Bronchial epithelial cell (primary cell): ENCODE measurements around the gene ITPR2. TPM values are rescaled to one million over a fixed set of nuclear protein-coding genes. Genes with fewer than 3 reads are reported as not detected.

Source experiments
- DNase-seq: peaks from one replicate; pipeline ENCODE4 v3.0.0-alpha.2; 2010; ENCODE audit warnings: low read depth
- FAIRE-seq: peaks from 2 replicates; lab custom pipeline; 2011; peaks lifted over from hg19 to GRCh38; lab: Jason Lieb, UNC
- H3K27me3 ChIP-seq: 2 replicates; pipeline ENCODE4 v1.5.1; 2011; ENCODE audit warnings: low read length; ENCODE audit not compliant: control insufficient read depth, insufficient read depth
- H3K36me3 ChIP-seq: 2 replicates; pipeline ENCODE4 v1.5.1; 2011; ENCODE audit warnings: low read length; ENCODE audit not compliant: control insufficient read depth, insufficient read depth
- H3K4me3 ChIP-seq: 2 replicates; pipeline ENCODE4 v1.5.1; 2011; ENCODE audit warnings: mild to moderate bottlenecking, low read depth, low read length, control low read depth
- total RNA-seq: library from RNA; depleted of rRNA; stranded (reverse); fragments of >200 nt; gene quantifications from 2 replicates; pipeline ENCODE4 v1.2.1, GENCODE V29; 2014
- TF ChIP-seq, protein P1 (sequence below): IDR thresholded peaks from 2 replicates; pipeline ENCODE4 v1.5.1; 2011; ENCODE audit warnings: mild to moderate bottlenecking, moderate library complexity, low read length, control low read depth, inconsistent platforms; ENCODE audit not compliant: insufficient read depth, severe bottlenecking

The ITPR2 gene
- total RNA-seq, 1 donor from 2014 or later = 5.8 TPM

DNA sequence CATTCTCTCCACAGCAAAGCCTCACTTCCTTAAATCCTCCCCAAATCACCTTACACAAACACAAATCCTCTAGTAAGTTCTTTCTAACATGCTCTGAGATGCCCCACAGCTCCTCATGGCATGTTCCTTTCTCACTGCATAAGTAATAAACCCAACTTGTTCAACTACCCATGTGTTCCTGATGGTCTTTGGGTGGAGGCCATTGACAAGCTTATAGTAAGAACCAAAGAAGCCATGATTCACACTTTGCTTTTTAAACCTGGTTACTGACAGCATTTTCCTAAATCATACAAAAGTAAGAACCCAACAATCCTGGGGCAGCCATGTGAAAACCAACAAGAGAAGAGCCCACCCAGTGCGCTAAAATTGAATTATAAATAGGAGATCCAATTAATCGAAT lies 138.6 kb downstream of the ITPR2 start:
- H3K27me3 ChIP-seq = no peaks in the 10 kb centered on the region
- TF ChIP-seq, protein P1, sequence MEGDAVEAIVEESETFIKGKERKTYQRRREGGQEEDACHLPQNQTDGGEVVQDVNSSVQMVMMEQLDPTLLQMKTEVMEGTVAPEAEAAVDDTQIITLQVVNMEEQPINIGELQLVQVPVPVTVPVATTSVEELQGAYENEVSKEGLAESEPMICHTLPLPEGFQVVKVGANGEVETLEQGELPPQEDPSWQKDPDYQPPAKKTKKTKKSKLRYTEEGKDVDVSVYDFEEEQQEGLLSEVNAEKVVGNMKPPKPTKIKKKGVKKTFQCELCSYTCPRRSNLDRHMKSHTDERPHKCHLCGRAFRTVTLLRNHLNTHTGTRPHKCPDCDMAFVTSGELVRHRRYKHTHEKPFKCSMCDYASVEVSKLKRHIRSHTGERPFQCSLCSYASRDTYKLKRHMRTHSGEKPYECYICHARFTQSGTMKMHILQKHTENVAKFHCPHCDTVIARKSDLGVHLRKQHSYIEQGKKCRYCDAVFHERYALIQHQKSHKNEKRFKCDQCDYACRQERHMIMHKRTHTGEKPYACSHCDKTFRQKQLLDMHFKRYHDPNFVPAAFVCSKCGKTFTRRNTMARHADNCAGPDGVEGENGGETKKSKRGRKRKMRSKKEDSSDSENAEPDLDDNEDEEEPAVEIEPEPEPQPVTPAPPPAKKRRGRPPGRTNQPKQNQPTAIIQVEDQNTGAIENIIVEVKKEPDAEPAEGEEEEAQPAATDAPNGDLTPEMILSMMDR = no peak
- no peak for DNase-seq
- no peak overlapping the region for H3K4me3 ChIP-seq
- H3K36me3 ChIP-seq = no peaks in the 10 kb centered on the region
- no peak for FAIRE-seq

DNA sequence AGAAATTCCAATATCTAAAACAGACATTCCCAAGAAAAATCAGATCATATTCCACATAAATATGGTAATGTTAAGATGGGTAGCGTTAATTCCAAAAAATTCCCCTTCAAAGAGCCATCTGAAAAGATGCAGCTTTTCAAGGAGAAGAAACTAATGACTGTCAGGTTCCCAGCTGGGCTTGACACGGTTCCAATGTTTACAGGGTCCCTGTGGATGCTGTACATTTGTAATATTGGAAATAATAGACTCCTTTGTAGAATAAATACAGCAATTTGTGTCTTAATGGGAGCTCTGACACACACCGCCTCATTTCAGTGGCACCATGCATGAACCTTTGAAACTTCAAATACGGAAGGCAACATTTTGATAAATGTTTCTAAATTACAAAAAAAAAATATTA lies 140.6 kb downstream of the ITPR2 start:
- no peak overlapping the region for H3K4me3 ChIP-seq
- TF ChIP-seq, protein P1 = no peak
- no peaks in the 10 kb centered on the region for H3K27me3 ChIP-seq
- DNase-seq = no peak
- no peak for FAIRE-seq
- no peaks in the 10 kb centered on the region for H3K36me3 ChIP-seq

DNA sequence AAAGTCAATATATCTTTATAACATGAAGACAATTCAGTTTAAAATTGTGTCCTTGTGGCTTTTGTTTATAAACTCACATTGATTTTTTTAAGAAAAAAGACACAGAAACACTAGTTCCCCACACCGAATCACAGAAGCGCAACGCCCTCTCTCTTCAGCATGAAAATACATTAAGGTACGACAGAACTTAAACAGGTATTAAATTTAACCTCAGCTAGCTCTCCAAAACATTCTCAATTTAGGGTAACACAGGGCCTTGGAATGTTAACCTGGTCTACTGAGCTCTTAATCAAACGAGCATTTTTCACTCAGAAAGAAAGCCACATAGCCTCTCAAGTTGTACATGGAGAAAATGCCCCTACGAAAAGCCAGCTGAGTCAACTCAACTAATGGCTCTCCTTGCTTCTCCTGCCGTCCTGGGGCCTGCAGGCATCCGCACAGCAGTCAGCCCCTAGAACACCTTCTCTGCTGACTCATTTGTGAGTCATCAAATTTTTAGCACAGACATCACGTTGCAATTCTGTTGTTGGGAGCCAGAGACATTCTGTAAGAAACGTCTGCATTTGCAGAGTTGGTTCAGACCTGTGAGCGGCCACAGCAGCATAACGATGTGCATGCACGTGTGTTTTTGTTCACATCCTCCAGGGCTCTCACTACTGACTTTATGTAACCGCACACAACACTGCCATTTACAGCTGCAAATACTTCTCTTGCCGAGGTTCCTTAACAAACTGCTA lies 141.6 kb downstream of the ITPR2 start:
- peak; percentile 96 for DNase-seq
- TF ChIP-seq, protein P1 = no peak
- Histone ChIP-seq H3K27me3 (no peaks in the 10 kb centered on the region), H3K36me3 (no peaks in the 10 kb centered on the region), H3K4me3 (no peak overlapping the region)
- no peak for FAIRE-seq

DNA sequence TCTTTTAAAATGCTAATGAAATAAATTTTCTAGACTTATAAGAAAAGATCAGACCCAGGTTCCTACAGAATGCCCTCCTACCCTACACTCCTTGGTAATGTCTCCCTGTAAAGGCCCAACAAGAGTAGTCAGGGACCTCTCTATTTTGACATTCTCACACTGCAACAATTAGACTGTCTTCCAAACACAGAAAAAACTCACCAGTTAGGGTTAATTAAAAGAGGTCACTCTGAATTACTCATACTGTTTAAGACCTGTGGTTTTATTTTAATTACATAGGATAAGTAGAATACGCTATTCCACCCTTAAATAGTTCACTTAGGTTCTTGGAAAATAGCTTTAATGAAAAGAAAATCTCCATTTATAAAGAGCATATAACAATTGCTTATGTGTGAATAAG lies 142.4 kb downstream of the ITPR2 start:
- TF ChIP-seq, protein P1 = no peak
- Histone ChIP-seq H3K36me3 (no peaks in the 10 kb centered on the region), H3K27me3 (no peaks in the 10 kb centered on the region), H3K4me3 (no peak overlapping the region)
- FAIRE-seq = no peak
- DNase-seq = no peak

DNA sequence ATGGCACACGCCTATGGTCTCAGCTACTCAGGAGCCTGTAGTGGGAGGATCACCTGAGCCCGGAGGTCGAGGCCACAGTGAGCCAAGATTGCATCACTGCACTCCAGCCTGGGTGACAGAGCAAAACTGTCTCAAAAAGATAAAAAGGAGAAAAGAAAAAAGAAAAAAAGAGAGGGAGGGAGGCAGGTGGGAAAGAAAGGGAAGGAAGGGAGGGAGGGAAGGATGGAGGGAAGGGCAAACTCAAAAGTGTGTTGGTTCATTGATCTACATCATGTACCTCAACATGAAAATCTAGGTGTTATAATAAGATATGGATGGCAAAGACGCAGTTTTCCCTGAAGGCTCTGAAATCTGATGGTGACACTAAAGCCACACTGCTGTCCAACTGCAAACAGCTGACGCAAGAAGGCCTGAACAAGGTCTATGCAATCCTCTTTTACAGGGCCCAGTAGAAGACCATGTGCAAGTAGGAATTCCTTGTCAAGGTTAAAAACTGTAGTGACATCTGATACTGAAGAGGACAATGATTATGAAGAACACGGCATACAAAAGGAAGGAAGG lies 143.6 kb downstream of the ITPR2 start:
- no peak for DNase-seq
- Histone ChIP-seq H3K36me3 (no peaks in the 10 kb centered on the region), H3K27me3 (no peaks in the 10 kb centered on the region), H3K4me3 (no peak overlapping the region)
- TF ChIP-seq, protein P1 = no peak
- FAIRE-seq = no peak
